BJ (cell line): ENCODE results near the gene PPP1CA. TPM values are rescaled to one million over a fixed set of nuclear protein-coding genes. Genes with fewer than 3 reads are reported as not detected.

Experiments
- CTCF ChIA-PET: fragments of 350-600 bp; formaldehyde crosslinking; extraction: SDS; loops from one replicate; lab custom pipeline; 2021; ENCODE audit warnings: antibody characterized with exemption, inconsistent platforms; lab: Yijun Ruan, JAX
- POLR2A ChIA-PET: fragments of 300-600 bp; sonication (Branson Sonifier 250); formaldehyde crosslinking; extraction: SDS; loops from one replicate; lab custom pipeline; 2021; ENCODE audit warnings: antibody characterized with exemption; lab: Charles Lee
- DNase-seq: peaks from one replicate; pipeline ENCODE4 v3.0.0-alpha.2; 2011; ENCODE audit warnings: low read depth
- H3K27me3 ChIP-seq: 2 replicates; pipeline ENCODE4 v1.6.0; 2011; ENCODE audit warnings: low read length; ENCODE audit not compliant: control insufficient read depth, insufficient read depth
- H3K36me3 ChIP-seq: 2 replicates; pipeline ENCODE4 v1.5.1; 2011; ENCODE audit warnings: low read length; ENCODE audit not compliant: control insufficient read depth, insufficient read depth
- H3K4me3 ChIP-seq: 2 replicates; pipeline ENCODE4 v1.5.1; 2011; ENCODE audit warnings: low read depth, mild to moderate bottlenecking, control low read depth, low read length
- CTCF ChIP-seq: IDR thresholded peaks from 2 replicates; pipeline ENCODE4 v1.5.1; 2011; ENCODE audit warnings: low read depth, mild to moderate bottlenecking, control low read depth, inconsistent platforms, low read length, moderate library complexity; ENCODE audit not compliant: insufficient read depth
- polyA plus RNA-seq: library from polyadenylated mRNA; depleted of rRNA; stranded (reverse); fragments of >200 nt; gene quantifications from 2 replicates; pipeline ENCODE4 v1.2.3, GENCODE V29; 2011

Gene PPP1CA
- polyA plus RNA-seq, 1 experiment, result 233 TPM

- TF ChIP-seq CTCF, result no peak
- no peak for DNase-seq
- no peaks in the 10 kb centered on the region for H3K36me3 ChIP-seq
- no peak overlapping the region for H3K4me3 ChIP-seq
- ChIA-PET POLR2A (no interaction called here), CTCF (interaction anchor here (0.8 to 20.3 kb wide), 7 partner anchors 9 to 46 kb away, joined by 3 to 892 read pairs (median 12); partner anchors contain the start of genes CLCF1, PPP1CA and RAD9A)
- H3K27me3 ChIP-seq, result no peaks in the 10 kb centered on the region
Observed at GRCh38 chr11:67355794-67356386, 45.8 kb downstream of the PPP1CA start.

DNA sequence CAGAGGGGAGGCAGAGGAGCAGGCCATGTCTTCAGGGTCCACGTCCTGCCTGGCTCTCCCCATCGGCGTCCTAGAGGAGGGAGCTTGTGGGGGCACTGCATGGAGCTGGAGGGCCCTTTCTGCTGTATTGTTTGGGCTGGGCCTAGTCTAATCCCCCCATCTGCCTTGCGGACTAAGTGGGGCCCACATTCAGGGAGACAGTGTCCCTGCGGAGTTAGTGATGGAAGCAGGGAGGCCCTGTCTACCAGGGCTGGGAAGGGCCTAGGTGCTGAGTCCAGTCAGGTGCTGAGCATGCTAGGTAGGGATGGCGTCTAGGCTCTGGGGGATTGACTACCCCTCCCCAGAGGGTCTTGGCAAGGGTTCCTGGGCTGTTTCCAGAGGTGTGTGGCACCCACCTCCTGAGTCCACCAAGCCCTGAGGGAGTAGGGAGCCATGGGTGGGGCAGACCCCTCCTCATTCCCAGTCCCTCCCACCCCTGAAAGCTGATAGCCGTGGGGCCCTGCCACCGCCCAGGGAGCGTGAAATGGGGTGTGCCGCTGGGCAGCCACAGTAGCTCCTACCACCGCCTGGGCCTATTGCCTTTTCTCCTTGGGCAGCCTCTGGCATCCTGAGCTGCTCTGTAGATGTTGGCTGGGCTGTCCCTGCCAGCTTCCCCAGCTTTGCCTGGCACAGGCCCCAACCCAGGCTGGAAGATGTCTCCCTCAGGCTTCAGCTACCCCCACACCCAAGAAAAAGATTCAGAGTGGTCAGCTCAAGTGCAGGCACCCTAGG lies 46.5 kb downstream of the PPP1CA start:
- POLR2A ChIA-PET, result no interaction called here
- Histone ChIP-seq H3K27me3 (no peaks in the 10 kb centered on the region), H3K36me3 (no peaks in the 10 kb centered on the region), H3K4me3 (no peak overlapping the region)
- CTCF ChIA-PET, result interaction anchor here (2.0 to 20.3 kb wide), 4 partner anchors 9 to 43 kb away, joined by 5 to 892 read pairs (median 20); partner anchors contain the start of genes CLCF1 and RAD9A
- TF ChIP-seq CTCF, result no peak
- DNase-seq, result no peak

DNA sequence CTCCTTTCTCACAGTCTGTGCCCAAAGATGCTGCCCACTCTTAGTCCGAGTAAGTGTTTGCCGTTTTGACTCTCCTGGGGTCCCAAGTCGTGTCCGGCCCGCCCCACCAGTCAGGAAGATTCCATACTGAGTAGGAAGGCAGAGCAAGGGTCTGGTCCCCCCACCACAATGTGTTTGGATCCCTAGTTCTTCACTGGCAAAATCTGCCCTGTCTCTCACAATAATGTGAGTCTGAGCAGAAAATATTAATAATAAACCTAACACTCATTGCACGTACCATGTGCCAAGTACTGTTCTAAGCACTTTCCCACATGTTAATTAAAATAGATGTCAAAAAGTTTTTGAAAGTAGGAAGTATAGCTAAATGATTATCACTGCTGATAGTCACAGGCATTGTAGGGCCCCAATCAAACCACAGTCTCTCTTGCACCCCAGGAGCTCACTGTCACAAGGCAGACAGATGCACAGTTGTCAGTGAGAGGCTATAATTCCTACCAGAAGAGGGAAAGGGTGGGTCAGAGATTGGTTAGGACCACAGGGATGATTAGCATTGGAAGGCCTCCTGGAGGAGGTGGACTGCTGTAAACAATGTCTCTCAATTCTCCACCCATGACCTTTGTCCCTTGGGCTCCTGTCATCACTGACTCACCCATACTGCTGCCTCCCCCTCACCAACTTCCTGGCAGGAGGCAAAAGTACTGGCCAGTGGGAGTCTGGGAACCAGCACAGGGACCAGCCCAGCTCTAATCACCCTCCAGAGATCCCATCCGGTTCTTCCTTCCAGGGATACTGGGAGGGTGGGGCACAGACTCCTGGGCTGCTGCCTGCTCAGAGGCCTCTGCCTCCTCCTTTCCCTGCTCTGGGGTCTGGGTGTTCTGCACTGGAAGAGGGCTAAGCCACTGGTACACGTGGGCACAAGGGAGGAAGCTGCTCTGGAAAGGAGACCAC lies 47.3 kb downstream of the PPP1CA start:
- no peaks in the 10 kb centered on the region for H3K36me3 ChIP-seq
- no peaks in the 10 kb centered on the region for H3K27me3 ChIP-seq
- ChIA-PET CTCF (interaction anchor here (0.5 to 20.3 kb wide), 9 partner anchors 8 to 44 kb away, joined by 3 to 892 read pairs (median 5); partner anchors contain the start of genes CLCF1 and RAD9A), POLR2A (interaction anchor here (0.6 kb wide), 2 partner anchors 20 to 28 kb away, joined by 3 to 13 read pairs; no protein-coding TSS in a partner anchor)
- TF ChIP-seq CTCF, result peak; percentile 47
- DNase-seq, result peak; percentile 86
- H3K4me3 ChIP-seq, result peak overlapping the region; percentile 78

DNA sequence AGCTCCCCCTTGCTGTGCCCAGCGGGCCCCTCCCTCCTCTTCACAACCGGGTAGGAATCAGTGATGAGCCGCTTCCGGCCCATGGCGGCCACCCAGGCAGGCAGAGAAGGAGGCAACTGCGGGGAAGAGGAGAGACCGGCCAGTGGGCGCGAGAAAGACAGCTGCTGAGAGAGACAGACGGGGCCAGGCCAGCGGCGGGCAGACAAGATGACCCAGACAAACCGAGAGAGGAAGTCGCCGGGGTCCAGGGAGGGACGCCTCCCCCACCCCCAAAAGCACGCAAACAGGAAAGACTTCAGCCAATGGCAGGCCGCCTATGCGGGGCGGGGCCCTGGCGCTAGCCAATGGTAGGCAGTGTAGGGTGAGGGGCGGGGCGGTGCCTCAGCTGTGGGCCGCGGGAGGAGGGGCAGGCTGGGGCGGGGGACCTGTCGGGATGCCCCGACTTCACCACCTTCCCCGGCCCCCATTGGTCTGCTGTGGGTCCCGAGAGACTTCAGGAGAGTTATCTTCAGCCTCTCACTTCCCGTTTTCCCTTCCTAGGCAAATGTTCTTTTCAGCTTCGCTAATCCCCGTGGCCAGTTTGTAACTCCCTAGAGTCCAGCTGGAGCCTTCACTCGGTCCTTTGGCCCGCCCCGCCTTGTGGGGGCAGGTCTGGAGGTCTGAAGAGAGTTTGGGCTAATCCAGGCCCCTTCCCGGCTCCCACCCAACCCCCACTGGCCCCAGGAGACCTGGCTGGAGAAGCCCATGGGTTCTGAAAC lies 48.2 kb downstream of the PPP1CA start, which contains the start of gene POLD4:
Gene POLD4 (minus strand): TSS at position 230 of the 758 bp plus-strand sequence. CDS start 147 bp downstream, at position 83.
- TF ChIP-seq CTCF, result no peak
- ChIA-PET CTCF (interaction anchor here (0.5 to 20.3 kb wide), 11 partner anchors 9 to 135 kb away, joined by 3 to 892 read pairs (median 4); partner anchors contain the start of genes CLCF1 and RAD9A), POLR2A (interaction anchor here (0.6 to 1.4 kb wide), 3 partner anchors 21 to 32 kb away, joined by 5 to 13 read pairs (median 5); no protein-coding TSS in a partner anchor)
- Histone ChIP-seq H3K36me3 (no peaks in the 10 kb centered on the region), H3K27me3 (no peaks in the 10 kb centered on the region), H3K4me3 (peak within 1 kb of the TSS; percentile 78)
- peak; percentile 74 for DNase-seq
